Ectodermal cell (in vitro differentiated cells): ENCODE data around the gene SHH.

Experiments
- H3K27ac ChIP-seq: 2 replicates; pipeline ENCODE4 v1.7.0; 2013; ENCODE audit warnings: mild to moderate bottlenecking, low read depth, low read length; ENCODE audit not compliant: insufficient read depth, poor library complexity, severe bottlenecking
- H3K27me3 ChIP-seq: 2 replicates; pipeline ENCODE4 v1.7.0; 2013; ENCODE audit warnings: mild to moderate bottlenecking, low read length; ENCODE audit not compliant: insufficient read depth, control insufficient read depth, poor library complexity, severe bottlenecking
- H3K36me3 ChIP-seq: one replicate; pipeline ENCODE4 v1.7.0; 2013; ENCODE audit warnings: low read length; ENCODE audit not compliant: control insufficient read depth, insufficient read depth
- H3K4me1 ChIP-seq: one replicate; pipeline ENCODE4 v1.7.0; 2013; ENCODE audit warnings: low read length; ENCODE audit not compliant: control insufficient read depth, insufficient read depth
- H3K4me3 ChIP-seq: 2 replicates; pipeline ENCODE4 v1.7.0; 2013; ENCODE audit warnings: low read depth, low read length, control low read depth; ENCODE audit not compliant: insufficient read depth
- H3K9me3 ChIP-seq: 2 replicates; pipeline ENCODE4 v1.7.0; 2013; ENCODE audit warnings: mild to moderate bottlenecking, low read length, moderate library complexity; ENCODE audit not compliant: control insufficient read depth
- WGBS, 2 experiments: methylation state at CpG; one replicate each; pipeline ENCODE4 v1.1.7; 2013; ENCODE audit warnings: missing lambda C conversion rate in 2 of 2; 5-methylcytosine and 5-hydroxymethylcytosine counted together

The SHH gene

DNA sequence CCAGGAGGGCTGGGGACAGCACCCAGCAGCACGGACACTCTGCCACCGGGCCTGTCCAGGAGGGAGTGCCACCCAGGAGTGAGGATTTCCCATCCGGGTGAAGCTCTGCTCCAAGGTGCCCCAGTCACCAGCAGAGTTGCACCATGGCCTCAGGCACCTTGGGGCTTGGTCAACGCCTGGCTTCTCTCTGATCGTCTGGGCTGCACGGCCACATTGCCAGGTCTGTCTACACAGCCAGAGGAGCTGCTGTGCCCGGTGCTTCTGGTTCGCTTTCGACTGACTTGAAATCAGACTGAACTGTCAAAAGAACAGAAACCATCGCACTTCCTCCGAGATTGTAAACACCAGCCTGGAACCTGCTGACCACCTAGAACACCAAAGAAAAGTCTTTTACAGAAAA lies 12.0 kb downstream of the SHH start:
- 92% methylated on average over 11 of the region's 11 CpGs for WGBS, 2 experiments
- no peak overlapping the region for H3K4me3 ChIP-seq
- H3K27ac ChIP-seq: no peak overlapping the region
- H3K9me3 ChIP-seq: no peaks in the 10 kb centered on the region
- H3K4me1 ChIP-seq: no peaks in the 10 kb centered on the region
- peaks cover 99% of the 10 kb centered on the region for H3K27me3 ChIP-seq
- H3K36me3 ChIP-seq: no peaks in the 10 kb centered on the region

DNA sequence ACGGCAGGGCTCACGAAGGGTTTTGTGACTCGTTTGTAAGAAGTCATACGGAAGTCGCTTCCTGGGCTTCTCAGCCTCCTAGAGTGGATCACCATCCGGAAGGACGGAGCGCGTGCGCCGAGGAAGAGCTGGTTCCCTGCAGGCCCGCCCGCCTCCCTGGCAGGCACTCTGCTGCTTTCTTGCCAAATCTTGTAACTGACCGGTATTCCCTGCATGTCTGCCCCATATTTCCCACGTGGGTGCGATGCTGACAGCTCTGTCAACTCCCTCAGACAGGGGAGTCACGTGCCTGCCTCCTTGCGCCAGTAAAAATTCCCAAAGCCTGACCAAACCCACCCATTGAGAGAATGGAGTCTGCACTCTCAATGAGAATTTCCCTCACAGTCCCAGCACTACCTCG lies 12.7 kb downstream of the SHH start:
- H3K9me3 ChIP-seq: no peaks in the 10 kb centered on the region
- H3K27ac ChIP-seq: no peak overlapping the region
- H3K27me3 ChIP-seq: peaks cover 94% of the 10 kb centered on the region
- H3K36me3 ChIP-seq: no peaks in the 10 kb centered on the region
- H3K4me1 ChIP-seq: no peaks in the 10 kb centered on the region
- H3K4me3 ChIP-seq: no peak overlapping the region
- WGBS, 2 experiments: 79 to 82% methylated on average over 19 of the region's 19 CpGs

DNA sequence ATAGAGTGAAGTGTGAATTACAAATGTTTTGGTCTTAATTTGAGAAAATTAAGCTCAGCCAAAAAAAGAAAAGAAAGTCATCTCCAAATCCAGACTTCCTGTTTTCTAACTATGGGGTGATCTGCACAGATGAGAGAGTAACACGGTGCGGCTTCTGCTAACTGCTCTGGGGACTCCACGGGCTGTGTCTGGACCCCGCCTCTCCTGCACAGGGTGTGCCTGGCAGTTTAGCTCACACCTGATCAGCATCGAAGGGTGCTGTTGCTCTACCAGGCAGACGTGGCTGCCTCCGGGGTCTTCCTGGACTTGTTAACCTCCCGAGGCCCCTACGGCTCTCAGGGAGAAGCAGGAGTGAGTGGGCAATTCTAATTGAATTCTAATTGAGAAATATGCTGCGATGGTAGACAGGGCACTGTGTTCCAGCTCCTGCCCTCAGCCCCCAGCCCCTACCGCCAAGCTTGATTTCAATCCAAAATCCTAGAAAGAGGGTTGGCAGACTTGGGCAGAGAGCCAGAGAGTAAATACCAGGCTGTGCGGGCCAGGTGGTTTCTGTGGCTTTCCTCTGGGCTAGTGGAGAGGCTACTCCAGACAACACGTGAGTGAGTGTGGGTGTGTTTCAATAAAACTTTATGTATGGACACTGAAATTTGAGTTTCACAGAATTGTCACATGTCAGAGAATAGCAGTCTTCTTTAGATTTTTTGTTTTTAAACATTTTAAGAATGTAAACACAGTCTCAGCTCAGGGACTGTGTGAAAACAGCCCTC lies 13.4 kb downstream of the SHH start:
- Histone ChIP-seq H3K9me3 (no peaks in the 10 kb centered on the region), H3K4me3 (no peak overlapping the region), H3K27ac (no peak overlapping the region), H3K36me3 (no peaks in the 10 kb centered on the region), H3K27me3 (peaks cover 87% of the 10 kb centered on the region), H3K4me1 (no peaks in the 10 kb centered on the region)
- 91 to 94% methylated on average over 13 of the region's 13 CpGs for WGBS, 2 experiments

DNA sequence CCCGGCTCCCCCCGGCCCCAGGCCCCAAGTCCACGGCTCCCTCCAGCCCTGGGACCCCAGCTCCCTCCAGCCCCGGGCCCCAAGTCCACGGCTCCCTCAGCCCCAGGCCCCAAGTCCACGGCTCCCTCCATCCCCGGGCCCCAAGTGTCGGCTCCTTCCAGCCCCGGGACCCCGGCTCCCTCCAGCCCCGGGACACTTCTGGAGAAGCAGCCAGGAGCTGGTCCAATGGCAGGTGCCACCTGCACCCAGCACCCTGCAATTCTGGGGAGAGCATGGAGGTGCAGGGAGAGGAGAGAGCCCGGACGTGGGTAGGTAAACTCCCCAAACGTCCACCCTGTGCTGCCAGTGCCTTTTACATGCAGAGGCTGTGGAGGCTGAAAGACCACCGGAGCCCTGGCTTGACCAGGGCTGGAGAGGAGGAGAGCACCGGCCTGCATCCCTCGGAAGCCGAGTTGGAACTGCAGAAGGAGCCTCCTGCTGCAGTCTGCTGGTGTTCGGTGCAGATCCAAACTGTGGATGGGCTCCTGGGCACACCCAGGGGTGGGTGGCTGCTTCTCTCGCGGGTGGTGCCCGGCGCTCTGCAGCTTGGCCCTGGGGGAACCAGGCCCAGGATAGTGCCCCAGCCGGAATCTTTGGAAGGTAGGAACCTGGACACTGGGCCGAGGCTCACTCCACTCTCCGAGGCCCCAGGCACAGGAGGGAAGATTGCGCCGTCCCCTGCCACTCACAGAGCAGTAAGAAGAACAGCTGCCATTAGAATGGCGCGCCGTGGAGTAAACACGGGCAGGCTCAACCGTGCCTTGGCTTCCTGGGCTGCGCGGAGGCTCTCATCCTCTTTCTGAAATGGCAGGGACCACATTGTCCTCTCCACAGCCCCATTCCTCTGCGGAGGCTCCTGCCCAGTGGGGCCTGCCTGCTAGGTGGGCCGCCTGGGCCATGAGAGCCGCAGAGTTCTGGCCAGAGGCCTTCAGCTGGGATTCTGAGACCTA lies 14.7 kb downstream of the SHH start:
- 75 to 78% methylated on average over 37 to 38 of the region's 38 CpGs for WGBS, 2 experiments
- H3K4me3 ChIP-seq: no peak overlapping the region
- H3K9me3 ChIP-seq: no peaks in the 10 kb centered on the region
- H3K4me1 ChIP-seq: no peaks in the 10 kb centered on the region
- H3K27me3 ChIP-seq: peaks cover 74% of the 10 kb centered on the region
- H3K36me3 ChIP-seq: no peaks in the 10 kb centered on the region
- H3K27ac ChIP-seq: no peak overlapping the region

DNA sequence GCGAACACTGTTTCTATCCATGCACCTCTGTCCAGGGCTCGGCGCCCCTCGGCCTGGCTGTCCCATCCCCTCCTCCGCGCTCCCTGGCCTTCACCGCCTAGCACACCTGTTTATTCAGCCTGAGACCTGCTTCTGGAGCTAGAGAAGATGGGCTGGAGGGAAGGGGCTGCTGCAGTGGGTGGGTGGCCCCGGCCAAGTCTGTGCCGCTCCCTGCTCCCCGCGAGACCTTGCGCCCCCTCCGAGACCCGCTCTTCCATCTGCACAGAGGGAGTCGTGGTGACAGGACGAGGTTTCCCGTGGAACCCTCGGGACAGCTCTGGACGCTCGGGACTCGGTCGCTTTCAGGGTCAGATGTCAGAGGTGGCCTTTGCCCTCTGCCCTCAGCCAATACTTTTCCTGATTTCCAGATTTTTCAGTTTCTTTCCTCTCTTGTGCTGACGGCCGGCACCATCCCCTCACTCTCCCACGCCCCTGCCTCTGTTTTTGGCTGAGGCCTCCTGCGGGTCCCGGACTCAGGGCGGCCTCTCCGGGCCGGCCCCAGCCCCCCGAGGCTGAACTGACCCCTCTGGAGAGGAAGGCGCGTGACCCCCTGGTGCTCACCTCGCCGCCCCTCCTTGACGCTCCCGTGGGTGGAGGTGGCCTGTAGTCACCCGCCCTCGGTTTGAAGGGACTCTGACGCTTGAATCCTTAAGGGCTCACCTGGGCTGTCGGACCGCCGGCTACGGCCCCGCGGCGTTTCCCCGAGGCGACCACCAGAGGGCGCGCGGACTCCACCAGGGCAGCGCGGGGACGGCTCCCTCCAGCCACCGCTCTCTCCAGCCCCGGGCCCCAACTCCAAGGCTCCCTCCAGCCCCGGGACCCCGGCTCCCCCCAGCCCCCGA lies 15.6 kb downstream of the SHH start:
- peaks cover 65% of the 10 kb centered on the region for H3K27me3 ChIP-seq
- no peak overlapping the region for H3K4me3 ChIP-seq
- WGBS, 2 experiments: 42 to 43% methylated on average over 59 to 60 of the region's 60 CpGs

DNA sequence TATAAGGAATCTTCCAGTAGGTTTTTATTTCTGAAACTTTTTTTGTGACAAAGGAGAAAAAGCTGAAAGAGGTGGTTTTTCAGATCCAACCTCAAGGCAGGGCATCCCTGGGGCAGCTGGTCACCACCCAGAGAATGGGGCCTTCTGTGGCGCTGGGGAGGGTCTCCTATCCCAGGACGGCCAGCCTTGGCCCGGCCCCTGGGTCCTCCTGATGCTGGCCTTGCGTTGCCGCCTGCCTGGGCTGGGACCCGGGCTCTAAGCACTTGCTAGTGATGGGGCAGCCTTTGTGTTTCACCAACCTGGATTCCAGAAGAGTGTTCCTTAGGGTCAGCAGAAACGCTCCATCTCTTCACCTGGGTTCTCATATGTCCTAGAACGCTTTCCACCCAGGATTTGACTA lies 16.3 kb downstream of the SHH start:
- no peak overlapping the region for H3K27ac ChIP-seq
- H3K27me3 ChIP-seq: peaks cover 58% of the 10 kb centered on the region
- WGBS, 2 experiments: 92 to 93% methylated on average over 8 of the region's 8 CpGs
- H3K4me3 ChIP-seq: no peak overlapping the region
- no peaks in the 10 kb centered on the region for H3K36me3 ChIP-seq
- no peaks in the 10 kb centered on the region for H3K4me1 ChIP-seq
- H3K9me3 ChIP-seq: no peaks in the 10 kb centered on the region

More for the DNA sequence above, 15.6 kb downstream of the SHH start:
- H3K27ac ChIP-seq: no peak overlapping the region
- H3K9me3 ChIP-seq: no peaks in the 10 kb centered on the region
- no peaks in the 10 kb centered on the region for H3K4me1 ChIP-seq
- no peaks in the 10 kb centered on the region for H3K36me3 ChIP-seq

DNA sequence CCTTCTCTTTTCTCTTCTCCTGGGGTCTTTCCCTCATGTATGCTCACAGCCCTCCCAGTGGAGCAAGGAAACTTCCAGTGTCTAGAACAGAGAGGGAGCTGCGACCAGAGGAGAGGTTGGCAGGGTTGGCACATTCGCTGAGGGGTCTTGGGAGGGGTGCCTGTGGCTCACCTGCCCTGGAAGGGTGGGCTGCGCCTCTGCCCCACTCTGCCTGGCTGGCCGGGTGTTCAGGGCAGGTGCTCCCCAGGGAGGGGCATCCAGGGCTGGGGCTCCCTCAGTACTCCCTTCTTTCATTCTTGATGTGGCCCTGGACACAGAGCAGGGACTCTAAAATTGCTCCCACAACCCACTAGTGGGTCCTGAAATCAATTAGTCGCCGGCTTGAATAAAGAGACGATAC lies 16.9 kb downstream of the SHH start:
- 93% methylated on average over 7 of the region's 7 CpGs for WGBS, 2 experiments
- peaks cover 53% of the 10 kb centered on the region for H3K27me3 ChIP-seq

DNA sequence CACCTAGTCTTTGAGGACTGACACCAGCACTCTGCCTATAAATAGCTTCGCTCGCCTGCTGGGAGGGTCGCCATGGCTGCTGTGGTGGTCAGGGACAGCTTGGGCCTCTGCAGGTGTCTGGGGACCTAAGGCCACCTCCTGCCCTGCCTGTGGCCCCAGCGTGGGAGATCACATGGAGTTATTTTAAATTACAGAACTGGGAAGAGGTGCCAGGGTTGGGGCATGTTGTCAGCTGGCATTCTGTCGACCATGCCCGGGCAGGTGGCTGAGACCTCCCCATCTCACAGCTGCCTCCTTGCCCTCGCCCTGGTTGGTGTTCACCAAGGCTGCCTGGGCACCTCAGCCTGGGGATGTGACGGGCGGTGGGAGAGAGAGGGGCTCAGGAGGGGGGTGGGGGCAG lies 18.1 kb downstream of the SHH start:
- Histone ChIP-seq H3K36me3 (no peaks in the 10 kb centered on the region), H3K27ac (no peak overlapping the region)
- 94 to 95% methylated on average over 9 of the region's 9 CpGs for WGBS, 2 experiments

More for the DNA sequence above, 16.9 kb downstream of the SHH start:
- Histone ChIP-seq H3K36me3 (no peaks in the 10 kb centered on the region), H3K4me3 (no peak overlapping the region), H3K9me3 (no peaks in the 10 kb centered on the region), H3K4me1 (no peaks in the 10 kb centered on the region), H3K27ac (no peak overlapping the region)

DNA sequence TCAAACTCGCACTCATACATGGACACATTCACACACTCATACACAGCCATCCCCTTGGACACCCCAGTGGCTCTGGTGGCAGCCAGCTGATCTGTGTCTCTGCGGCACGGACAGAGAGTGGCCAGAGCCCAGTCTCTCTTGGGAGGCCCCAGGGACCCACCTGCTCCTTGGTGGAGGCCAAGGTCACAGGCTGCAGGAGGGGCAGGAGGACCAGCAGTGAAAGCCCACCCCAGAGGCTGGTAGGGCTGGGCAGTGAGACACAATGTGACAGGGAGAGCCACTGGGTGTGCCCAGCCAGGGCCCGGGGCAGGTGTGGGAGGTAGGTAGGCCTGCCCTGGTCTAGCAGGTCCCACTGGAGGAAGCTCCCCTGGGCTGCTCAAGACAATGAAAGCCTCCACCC lies 18.5 kb downstream of the SHH start:
- Histone ChIP-seq H3K9me3 (no peaks in the 10 kb centered on the region), H3K4me3 (no peak overlapping the region), H3K27me3 (peaks cover 36% of the 10 kb centered on the region), H3K36me3 (no peaks in the 10 kb centered on the region), H3K27ac (no peak overlapping the region), H3K4me1 (no peaks in the 10 kb centered on the region)
- 91 to 97% methylated on average over 4 of the region's 4 CpGs for WGBS, 2 experiments

More for the DNA sequence above, 18.1 kb downstream of the SHH start:
- Histone ChIP-seq H3K4me3 (no peak overlapping the region), H3K9me3 (no peaks in the 10 kb centered on the region), H3K4me1 (no peaks in the 10 kb centered on the region), H3K27me3 (peaks cover 41% of the 10 kb centered on the region)
